WI38 (cell line): Measurements from ENCODE around the gene TK2.

Experiments used
- H3K4me3 ChIP-seq: 2 replicates; pipeline ENCODE4 v1.5.1; 2011; ENCODE audit warnings: low read depth, mild to moderate bottlenecking, control low read depth, low read length
- CTCF ChIP-seq: IDR thresholded peaks from 2 replicates; pipeline ENCODE4 v1.5.1; 2012; ENCODE audit warnings: low read depth, mild to moderate bottlenecking, control low read depth, low read length

TK2 gene

DNA sequence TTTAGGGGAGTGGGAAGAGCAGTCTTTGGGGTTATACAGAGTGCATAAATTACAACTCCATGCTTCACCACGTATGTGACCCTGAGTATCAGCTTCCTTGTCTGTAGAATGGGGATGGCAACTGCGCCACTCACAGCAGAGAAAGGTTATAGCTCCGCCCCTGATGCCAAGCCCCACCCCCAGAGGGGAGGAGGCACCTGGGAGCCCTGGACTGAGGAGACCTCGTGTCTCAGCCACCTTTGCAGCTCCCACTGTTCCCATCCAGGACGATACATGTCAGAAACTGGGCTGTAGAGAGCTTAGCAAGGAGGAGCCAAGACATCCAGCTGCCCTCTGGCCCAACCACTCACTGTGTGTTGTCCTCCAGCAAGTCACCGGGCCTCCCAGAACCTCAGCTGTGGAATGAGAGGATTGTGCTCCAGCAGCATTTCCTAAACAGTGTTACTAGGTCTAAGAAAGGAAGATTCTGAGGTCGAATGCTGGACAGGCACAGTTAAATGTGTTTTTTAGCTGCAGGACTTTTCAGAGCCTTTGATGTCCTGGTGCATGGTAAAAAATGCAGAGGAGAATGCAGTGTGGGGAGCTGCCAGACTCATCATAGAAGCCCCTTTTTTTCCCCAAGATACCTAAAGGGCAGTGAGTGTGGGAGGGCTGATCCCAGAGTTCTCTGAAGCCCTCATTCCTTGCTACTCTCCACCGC, 73.4 kb downstream of the TK2 start:
- no peak for TF ChIP-seq CTCF
- no peak overlapping the region for H3K4me3 ChIP-seq

- H3K4me3 ChIP-seq = no peak overlapping the region
- no peak for TF ChIP-seq CTCF
Measured at GRCh38 chr16:66475232-66475631, 74.7 kb downstream of the TK2 start.

DNA sequence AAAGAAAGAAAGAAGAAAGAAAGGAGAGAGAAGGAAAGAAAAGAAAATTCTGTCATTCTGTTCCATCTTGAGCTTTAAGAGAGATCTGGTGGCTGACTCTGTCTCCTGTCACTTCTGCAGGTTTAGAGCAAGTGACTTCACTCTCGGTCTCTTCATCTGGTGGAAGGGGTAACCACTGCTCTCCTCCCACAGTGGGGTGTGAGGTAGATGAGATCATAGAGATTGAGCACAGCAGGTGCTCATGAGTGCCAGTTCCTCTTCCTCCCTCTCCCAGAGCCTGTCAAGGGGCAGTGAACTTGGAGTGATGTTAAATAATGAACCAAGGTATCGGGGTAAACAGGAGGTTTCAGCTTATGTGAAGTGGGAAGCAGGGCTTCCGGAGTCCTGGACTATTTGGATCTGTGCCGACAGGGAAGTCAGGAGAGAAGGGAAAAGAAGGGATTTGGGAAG, 75.1 kb downstream of the TK2 start:
- no peak for TF ChIP-seq CTCF
- no peak overlapping the region for H3K4me3 ChIP-seq

DNA sequence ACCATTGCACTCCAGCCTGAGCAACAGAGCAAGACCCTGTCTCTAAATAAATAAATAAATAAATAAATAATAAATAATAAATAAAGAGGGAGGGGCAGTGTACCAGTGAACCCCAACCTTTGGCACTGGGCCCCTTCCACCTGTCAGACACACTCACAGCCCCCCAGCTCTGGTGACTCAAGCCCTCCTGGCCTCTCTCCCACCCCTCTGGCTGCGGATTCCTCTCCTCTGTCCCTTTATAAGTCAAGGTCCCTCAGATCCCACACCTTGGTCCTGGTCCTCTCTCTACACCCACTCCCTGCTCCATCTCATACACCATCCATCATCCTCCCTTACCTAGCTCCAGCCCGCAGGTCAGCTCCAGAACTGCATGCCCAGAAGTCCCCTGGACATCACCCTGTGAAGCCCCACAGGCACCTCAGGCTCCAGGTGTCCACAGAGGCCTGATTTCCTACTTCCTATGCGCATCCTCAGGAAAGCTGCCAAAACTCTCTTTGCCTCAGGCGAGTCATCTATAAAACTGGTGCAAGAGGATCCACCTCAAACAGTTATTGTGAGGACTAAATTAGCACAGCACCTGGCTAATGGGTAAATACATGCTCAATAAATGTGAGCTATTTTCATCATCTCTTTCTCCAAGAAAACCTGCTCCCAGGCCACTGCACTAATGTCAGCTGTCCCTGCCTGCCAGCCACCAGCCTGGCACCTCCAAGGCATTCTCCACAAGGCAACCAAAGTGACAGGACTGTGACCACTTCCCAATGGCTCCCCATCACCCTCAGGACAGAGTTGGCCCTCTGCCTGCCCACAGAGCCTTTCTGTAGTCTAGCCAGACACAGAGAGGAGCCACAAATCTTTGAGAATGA, 76.0 kb downstream of the TK2 start:
- H3K4me3 ChIP-seq = no peak overlapping the region
- no peak for TF ChIP-seq CTCF

DNA sequence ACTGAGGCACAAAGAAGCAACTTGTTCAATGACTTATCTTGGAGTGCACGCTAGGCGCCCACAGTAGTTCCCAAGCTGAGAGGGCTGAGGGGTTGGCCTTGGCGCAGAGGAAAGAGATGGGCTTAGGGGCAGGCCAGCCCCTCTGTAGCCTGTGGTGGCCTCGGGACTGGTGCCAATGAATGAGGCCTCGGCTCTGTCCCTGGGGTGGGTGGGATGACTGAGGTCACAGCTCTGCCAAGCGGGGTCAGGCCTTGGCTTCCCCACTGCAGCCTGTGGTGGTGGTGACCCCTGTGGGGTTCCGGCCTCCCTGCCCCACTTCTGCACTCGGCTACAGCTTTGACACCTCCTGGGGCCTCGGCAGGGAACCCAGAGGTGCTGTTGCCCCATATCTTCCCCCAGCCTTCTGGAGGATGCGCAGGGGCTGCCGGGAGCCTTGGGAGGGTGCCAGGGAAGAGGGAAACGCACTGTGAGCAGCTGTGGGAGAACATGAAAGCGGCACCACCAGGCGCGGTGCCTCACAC, 76.8 kb downstream of the TK2 start:
- H3K4me3 ChIP-seq = no peak overlapping the region
- TF ChIP-seq CTCF = no peak

DNA sequence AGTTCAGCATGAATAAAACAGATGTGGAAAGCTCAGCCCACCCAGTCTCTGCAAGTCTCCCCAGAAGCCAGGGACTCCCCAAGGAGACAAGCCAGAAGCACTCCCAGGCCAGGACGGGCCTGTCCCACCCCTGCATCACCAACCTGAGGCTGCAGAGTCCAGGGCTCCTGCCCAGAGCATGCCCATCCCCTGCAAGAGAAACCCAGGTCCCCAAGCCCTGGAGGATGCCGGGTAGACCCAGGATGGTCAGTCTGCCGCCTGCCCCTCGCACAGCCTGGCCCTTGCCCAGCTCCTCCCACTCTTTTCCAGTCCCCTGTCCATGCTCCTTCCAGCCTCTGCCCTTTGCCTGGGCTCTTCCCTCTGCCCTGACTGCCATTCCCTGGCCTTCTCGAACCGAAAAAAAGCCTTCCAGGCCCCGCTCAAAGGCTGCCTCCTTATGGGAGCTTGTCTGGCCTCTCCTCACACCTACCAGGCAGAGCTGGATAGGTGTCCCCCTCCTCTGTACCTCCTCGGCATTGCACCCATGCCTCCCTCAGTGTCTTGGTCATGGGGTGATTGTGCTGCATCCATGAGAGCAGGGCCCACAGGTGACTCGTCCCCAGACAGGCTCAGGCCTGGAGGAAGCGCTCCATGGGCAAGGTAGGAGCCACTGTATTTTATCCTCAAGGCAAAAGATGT, 78.1 kb downstream of the TK2 start:
- no peak for TF ChIP-seq CTCF
- no peak overlapping the region for H3K4me3 ChIP-seq
